HG03060 (cell line): Measurements from ENCODE around the gene POMGNT1.
A peak's percentile ranks its signal among the peaks of the same experiment; 100 is the strongest.

Experiments used
- ATAC-seq: cut with Tn5 transposase; IDR thresholded peaks from one replicate; pipeline ENCODE4 v1.9.1; 2021; ENCODE audit warnings: low read depth, moderate number of reproducible peaks; ENCODE audit not compliant: unreplicated experiment

The POMGNT1 gene

DNA sequence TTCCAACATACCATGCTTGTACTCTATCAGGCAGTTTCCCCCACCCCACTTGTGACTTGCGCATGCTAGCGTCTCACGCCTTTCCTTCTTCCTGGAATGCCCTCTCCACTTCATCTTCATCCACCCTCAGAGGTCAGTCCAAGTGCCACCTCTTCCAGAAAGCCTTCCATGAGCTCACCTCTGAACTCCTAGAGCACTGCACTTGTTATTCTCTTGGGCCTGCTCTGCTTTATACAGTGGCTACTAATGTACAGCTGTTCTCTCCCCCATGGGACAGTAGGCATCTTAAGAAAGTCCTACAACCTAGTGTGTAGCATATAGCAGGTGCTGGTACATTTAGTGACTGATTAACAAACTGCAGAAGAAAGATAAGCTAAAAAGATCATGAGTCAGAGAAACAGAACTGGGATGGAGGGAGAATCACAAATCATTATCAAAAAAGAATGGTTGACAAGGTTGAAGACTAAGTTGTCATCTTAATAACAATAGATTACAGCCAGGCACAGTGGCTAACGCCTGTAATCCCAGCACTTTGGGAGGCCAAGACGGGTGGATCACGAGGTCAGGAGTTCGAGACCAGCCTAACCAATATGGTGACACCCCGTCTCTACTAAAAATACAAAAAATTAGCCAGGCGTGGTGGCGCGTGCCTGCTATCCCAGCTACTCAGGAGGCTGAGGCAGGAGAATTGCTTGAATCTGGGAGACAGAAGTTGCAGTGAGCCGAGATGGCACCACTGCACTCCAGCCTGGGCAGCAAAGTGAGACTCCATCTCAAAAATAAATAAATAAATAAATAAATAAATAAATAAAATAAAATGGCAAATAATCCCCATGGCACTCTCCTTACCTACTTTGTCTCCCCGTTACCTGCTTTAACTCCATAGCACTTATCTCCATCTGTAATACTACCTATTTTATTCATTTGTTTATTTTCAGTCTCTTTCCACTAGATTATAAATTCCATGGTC lies 39.6 kb downstream of the POMGNT1 start:
- peak; percentile 62 for ATAC-seq

DNA sequence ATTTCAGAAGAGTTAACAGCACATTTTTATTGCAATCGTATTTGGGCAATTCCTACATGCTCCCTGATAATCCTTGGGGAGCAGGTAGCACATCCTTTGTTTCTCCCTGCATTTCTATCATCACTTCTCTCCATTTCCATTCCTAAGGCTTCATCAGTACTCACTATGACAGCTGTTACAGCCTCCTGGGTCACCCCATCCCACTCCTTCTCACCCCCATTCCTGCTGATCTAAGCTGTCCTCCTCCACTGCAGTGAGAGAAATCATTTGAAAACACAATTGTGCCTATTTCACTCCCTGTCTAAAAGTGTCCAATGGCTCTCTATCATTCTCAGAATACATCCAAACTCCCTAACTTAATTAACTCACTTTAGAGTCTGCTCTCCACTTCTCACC lies 40.3 kb downstream of the POMGNT1 start:
- ATAC-seq = no peak

DNA sequence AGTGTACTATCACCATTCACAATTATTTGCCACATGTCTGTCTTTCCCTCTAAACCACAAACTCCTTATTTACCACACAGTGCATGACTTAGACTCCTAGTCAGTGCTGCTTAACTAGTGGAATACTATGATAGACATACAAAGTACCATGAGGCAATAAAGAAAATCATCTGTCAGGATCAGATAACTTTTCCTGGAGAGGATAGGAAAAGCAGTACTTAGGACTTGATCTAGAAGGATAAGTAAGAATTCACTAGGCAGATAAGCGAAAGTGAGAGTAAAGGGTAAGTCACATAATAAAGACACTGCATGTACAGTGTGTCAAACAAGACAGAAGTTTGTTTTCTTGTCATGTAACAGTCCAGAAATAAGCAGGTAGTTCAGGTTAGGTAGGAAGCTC lies 44.5 kb downstream of the POMGNT1 start:
- no peak for ATAC-seq

DNA sequence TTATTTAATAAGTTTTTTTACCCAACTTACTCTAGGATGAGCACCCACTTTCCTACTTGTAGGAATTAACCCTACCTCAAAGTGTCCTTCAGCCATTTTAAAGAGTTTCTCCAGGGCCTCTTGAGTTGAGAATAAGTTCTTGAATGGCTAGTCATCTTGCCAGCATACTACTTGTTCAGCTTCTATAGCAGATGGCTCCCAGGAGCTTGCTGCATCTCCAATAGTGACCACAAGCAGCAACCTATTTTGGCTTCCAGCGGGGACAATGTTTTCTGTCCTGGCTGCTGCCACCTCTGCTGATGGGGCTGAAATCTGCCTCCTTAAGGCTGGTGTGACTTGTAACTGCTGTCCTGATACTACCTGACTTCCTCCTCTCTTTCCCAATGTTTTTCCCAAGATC lies 45.0 kb downstream of the POMGNT1 start:
- ATAC-seq = no peak

DNA sequence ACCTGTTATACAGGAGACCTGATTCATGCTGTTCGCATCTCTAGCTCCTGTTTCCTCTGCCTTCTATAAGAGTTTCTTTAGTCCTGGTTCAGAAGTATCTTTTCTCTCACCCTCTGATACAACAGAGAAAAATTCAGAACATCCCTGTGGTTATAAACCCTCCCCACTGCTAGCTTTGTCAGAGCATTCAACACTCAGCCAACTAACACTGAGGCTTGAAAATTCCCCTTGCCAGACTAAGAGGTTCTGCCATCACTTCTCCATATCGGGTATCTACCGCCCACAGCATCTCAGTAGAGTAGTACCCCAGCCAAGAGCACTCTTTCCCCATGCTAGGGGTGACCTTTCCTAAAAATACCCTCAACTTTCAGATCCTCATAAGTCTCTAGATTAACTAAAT lies 46.2 kb downstream of the POMGNT1 start:
- no peak for ATAC-seq

DNA sequence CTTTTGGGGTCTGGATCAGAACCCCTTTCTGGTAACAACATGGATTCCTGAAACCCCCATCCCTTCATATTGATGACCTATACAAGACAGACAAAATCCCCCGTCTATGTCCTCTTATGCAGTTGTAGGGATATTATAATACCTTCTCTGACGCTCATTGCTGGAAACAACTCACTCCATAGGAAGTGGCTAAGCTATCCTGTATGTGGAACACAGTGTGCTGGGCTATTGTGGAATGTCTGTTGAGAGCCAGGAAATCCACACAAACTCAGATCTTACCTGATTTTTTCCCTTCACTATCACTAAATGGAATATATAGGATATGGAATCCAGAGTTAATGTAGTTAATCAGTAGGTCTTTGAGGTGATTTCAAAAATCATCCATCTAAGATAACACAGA lies 48.1 kb downstream of the POMGNT1 start:
- no peak for ATAC-seq

DNA sequence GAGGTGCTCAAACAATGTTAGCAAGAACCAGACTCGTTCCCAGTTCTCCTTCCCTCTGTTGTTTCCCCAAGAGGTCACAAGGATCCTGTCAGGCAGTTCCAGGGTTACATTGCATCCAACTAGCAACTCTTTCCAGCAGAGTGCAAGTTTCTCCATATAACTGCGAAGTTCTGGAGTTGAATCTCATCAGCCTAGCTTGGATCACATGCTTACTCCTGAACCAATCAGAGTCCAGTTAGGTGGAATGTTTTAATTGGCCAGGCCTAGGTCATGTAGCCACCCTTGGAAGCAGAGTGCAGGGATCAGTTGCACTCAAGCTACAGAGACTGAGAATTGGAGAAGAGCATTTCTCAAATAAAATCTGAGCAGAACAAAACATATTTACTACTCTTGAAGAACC lies 49.9 kb downstream of the POMGNT1 start:
- ATAC-seq = no peak
